ENCODE measurements around the gene OPN1MW2. TPM values are rescaled to one million over a fixed set of nuclear protein-coding genes. Genes with fewer than 3 reads are reported as not detected.
"Not testable (repeated sequence)": the region's sequence is repeated elsewhere in the genome, so short reads cannot be mapped to it uniquely, and the experiment has no call there.

The OPN1MW2 gene
- total RNA-seq, result not detected

DNA sequence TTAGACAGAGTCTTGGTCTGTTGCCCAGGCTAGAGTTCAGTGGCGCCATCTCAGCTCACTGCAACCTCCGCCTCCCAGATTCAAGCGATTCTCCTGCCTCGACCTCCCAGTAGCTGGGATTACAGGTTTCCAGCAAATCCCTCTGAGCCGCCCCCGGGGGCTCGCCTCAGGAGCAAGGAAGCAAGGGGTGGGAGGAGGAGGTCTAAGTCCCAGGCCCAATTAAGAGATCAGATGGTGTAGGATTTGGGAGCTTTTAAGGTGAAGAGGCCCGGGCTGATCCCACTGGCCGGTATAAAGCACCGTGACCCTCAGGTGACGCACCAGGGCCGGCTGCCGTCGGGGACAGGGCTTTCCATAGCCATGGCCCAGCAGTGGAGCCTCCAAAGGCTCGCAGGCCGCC, at the start of gene OPN1MW2:
Gene OPN1MW2 (plus strand): TSS at position 301 of the 400 bp plus-strand sequence. CDS start 60 bp downstream, at position 361.
- not testable (repeated sequence) for ATAC-seq

DNA sequence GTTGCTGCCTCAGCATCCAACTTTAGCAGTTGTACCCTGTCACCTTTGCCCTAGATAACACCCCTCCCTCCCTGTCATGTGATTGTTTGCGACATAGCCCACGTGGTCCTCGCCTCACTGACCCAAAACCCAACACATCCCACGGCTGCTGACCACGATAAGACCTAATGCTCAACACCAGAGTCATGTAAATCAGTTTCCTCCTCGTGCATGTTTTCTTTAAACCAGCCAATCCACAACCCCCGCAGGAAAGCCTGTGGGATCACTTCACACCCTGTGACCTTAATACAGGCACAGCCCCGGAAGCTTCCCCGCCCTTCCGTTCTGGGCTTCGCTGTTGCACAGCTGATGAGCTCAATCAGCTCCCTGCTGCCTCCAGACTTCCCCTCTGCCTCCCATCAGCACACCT, 47.0 kb upstream of the OPN1MW2 start:
- ATAC-seq, result peak; percentile 90

DNA sequence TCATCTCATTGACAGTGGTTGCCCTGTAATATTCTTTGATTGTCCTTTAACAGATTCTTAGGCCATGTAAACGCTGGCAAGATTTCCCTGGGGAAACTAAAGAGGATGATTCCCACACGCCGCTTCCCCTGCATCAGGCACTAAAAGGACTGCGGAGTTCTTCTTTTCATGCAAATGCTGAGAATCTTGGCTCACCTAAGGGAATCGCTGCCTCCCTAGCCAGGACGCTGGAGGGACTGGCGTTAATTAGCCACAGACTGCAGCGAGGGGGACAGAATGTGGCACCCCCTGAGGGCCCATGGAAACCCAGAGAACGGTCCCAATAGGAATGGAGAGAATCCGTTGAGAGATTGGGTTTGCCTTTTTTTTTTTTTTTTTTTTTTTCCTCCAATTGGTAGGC, 45.2 kb upstream of the OPN1MW2 start:
- ATAC-seq, result not testable (repeated sequence)

DNA sequence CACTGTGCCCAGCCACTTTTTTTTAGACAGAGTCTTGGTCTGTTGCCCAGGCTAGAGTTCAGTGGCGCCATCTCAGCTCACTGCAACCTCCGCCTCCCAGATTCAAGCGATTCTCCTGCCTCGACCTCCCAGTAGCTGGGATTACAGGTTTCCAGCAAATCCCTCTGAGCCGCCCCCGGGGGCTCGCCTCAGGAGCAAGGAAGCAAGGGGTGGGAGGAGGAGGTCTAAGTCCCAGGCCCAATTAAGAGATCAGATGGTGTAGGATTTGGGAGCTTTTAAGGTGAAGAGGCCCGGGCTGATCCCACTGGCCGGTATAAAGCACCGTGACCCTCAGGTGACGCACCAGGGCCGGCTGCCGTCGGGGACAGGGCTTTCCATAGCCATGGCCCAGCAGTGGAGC, 37.3 kb upstream of the OPN1MW2 start, which contains the start of gene OPN1MW:
Gene OPN1MW (plus strand): TSS at position 301 of the 400 bp plus-strand sequence. CDS start 82 bp downstream, at position 383.
- ATAC-seq, result not testable (repeated sequence)

DNA sequence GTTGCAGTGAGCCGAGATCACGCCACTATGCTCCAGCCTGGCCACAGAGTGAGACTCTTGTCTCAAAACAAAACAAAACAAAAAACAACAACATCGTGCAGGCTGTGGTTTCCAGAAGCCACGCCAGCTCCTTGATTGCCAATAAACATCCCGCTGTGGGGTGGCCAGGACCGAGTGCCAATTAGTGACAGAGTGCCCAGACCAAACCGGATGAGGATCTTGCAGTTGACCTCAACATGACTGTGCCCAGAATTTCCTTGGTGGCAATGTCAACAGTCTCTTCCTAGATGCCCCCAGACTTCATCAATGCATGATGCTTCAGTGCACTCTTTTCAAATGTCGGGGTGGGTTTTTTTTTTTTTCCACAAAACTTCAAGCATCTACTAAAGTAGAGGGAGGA, 35.8 kb upstream of the OPN1MW2 start:
- ATAC-seq, result not testable (repeated sequence)

DNA sequence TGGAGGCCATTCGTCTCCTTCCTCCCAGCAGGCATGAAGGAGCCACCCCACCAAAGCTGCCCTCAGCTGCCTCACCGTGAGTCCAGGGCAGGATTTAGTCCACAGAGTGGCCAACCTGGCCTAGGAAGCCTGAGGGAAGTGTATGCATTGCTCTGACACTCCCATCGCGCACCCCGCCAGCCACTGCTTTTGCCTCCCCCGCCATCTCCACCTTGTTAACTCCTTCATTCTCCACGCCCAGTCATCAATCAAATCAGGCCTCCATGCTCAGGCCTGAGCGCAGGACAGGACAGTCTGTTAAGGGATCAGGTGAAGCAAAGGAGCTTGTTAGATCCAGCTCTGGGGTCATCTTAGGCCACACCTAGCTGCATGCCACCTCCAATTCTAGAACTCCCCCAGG, 26.7 kb upstream of the OPN1MW2 start:
- not testable (repeated sequence) for ATAC-seq

DNA sequence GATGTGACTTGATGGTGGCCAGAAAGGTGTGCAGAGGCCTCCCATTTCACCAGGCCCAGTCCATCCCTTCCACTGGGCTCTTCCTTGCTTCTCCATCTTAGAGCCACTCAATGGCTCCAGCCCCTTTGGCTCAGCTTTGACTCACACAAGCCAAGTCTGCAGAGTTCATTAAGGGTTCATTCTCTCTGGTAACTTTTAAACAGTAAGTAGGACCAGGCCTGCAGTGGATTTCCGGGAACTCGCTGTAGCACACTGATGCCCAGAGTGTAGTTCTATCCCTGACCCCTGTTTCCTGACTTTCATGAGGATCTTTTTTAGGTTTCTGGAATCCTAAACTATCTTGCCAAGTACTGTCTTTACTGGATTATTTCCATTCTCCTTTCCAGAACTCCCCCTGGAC, 25.2 kb upstream of the OPN1MW2 start:
- not testable (repeated sequence) for ATAC-seq

DNA sequence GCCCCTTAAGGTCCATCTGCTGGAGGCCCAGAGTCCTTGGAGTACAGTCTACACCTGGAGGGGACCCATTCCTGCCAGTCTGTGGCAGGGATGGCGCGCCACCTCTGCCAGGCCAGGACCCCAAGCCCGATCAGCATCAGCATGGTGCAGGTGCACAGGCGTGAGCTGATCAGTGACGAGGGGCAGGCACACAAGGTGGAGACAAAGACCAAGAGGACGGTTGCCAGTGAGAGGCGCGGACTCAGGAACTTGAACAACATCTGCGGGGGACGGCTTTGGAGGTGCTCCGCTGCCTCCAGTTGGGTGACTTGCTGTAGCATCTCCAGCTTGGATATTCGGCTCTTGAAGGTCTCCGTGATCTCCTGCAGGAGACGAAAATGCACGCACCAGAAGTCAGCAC, 23.1 kb upstream of the OPN1MW2 start:
- ATAC-seq, result not testable (repeated sequence)

DNA sequence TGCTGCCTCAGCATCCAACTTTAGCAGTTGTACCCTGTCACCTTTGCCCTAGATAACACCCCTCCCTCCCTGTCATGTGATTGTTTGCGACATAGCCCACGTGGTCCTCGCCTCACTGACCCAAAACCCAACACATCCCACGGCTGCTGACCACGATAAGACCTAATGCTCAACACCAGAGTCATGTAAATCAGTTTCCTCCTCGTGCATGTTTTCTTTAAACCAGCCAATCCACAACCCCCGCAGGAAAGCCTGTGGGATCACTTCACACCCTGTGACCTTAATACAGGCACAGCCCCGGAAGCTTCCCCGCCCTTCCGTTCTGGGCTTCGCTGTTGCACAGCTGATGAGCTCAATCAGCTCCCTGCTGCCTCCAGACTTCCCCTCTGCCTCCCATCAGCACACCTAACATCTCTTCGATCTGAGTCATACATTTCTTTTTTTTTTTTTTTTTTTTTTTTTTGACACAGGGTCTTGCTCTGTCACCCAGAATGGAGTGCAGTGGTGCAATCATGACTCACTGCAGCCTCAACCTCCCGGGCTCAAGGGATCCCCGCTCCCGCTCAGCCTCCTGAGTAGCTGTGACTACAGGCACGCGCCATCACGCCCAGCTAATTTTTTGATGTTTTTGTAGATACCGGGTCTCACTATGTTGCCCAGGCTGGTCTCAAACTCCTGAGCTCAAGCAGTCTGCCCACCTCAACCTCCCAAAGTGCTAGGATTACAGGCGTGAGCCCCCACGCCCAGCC, 9.7 kb upstream of the OPN1MW2 start:
- peak; percentile 87 for ATAC-seq

DNA sequence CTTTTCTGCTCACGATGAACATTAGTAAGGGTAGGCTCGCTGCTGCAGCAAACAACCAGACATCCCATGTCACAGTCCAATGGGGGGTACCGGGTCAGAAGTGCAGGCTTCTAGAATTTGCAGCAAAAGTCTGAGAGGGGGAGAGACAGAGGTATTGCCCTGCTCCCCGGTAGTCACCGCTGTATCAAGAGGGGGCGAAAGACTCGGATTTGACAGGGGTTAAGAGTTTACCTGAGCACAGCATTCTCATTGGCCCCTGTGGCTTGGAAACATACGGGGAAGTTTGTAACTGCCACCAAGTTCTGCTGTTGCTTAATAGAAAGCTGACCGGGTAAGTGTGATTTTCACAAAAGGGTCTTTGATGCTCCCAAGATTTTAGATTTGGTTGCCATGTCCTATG, 8.5 kb upstream of the OPN1MW2 start:
- not testable (repeated sequence) for ATAC-seq

DNA sequence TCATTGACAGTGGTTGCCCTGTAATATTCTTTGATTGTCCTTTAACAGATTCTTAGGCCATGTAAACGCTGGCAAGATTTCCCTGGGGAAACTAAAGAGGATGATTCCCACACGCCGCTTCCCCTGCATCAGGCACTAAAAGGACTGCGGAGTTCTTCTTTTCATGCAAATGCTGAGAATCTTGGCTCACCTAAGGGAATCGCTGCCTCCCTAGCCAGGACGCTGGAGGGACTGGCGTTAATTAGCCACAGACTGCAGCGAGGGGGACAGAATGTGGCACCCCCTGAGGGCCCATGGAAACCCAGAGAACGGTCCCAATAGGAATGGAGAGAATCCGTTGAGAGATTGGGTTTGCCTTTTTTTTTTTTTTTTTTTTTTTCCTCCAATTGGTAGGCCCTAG, 8.1 kb upstream of the OPN1MW2 start:
- not testable (repeated sequence) for ATAC-seq

DNA sequence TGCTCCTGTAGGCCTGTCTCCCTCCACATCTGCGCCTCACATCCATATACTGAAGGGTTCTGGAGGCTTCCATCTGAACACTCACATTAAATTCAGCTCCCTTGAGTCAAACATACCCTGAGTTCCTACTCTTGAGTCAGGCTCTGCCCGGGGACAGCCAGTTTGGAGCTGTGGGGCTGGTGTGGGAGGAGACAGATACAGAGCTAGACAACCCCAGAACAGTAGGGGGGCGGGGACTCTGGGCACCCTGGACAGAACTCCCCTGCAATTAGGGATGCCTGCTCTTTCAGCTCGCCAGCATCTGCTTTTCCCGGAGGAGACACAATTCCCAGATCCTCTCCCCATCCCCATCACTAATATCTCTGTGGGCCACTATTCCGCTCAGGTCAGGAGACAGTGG, 5.7 kb downstream of the OPN1MW2 start:
- ATAC-seq, result not testable (repeated sequence)

DNA sequence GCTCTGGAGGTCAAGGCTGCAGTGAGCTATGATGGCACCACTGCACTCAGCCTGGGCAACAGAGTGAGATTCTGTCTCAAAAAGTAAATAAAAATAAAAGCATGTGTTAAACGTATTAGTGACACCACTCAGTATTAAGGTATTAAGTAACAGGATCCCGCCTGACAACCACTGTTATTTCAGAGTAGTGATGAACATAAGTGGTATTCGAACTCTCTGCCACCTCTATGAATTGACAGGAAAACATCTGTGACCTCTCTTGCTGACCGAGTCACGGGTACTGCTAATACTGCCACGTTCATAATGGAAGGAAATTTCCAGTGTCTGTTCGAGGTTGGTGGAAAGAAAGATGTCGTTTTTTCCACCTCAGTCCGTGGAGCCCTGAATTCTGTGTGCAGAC, 7.2 kb downstream of the OPN1MW2 start:
- ATAC-seq, result not testable (repeated sequence)

DNA sequence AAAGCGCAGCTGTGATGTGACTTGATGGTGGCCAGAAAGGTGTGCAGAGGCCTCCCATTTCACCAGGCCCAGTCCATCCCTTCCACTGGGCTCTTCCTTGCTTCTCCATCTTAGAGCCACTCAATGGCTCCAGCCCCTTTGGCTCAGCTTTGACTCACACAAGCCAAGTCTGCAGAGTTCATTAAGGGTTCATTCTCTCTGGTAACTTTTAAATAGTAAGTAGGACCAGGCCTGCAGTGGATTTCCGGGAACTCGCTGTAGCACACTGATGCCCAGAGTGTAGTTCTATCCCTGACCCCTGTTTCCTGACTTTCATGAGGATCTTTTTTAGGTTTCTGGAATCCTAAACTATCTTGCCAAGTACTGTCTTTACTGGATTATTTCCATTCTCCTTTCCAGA, 11.9 kb downstream of the OPN1MW2 start:
- ATAC-seq, result not testable (repeated sequence)

DNA sequence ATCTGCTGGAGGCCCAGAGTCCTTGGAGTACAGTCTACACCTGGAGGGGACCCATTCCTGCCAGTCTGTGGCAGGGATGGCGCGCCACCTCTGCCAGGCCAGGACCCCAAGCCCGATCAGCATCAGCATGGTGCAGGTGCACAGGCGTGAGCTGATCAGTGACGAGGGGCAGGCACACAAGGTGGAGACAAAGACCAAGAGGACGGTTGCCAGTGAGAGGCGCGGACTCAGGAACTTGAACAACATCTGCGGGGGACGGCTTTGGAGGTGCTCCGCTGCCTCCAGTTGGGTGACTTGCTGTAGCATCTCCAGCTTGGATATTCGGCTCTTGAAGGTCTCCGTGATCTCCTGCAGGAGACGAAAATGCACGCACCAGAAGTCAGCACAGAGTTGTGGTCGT, 14.1 kb downstream of the OPN1MW2 start:
- ATAC-seq, result not testable (repeated sequence)

DNA sequence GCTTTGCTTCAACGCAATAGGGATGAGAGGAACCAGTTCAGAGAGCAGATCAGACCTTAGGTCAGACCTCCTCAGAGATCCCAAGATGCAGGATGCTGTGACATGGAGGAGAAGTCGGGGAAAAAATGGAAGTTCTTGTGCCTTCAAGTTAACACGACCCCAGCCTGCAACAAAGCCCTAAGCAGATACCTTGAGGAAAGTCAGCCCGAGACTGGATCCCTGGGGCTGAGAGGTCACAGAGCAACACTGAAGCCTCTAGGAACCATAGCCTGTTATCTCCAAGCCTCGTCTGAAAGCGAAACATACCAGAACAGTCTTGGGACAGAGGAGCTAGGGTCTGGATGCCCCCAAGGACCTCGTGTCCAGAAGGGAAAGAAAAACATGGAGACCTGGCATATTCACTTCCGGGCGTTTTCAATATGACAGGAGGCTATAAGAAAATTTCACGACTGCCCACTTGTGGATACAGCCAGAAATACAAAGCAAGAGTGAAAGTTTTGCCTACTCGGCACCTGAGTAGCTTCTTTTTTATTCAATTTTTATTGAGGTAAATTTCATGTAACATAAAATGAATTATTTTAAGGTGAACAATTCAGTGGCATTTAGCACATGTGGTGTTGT, 19.5 kb downstream of the OPN1MW2 start:
- not testable (repeated sequence) for ATAC-seq

DNA sequence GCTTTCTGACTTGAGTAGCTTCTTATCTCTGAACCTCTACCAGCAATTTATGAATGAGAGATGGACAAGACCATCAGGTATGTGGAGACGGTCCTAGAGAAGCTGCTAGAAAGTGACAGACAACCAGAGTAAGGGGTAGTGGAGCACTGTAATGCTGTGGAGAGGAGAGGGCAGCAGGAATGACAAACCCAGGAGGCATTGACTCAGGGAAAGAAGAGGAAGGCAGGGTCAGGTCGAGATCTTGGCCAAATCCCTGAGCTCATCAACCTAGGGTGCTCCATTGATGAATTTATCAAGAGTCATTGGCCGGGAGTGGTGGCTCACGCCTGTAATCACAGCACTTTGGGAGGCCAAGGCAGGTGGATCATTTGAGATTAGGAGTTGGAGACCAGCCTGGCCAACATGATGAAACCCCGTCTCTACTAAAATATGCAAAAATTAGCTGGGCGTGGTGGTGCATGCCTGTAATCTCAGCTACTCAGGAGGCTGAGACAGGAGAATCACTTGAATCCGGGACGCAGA, 20.5 kb downstream of the OPN1MW2 start:
- ATAC-seq, result peak; percentile 35

DNA sequence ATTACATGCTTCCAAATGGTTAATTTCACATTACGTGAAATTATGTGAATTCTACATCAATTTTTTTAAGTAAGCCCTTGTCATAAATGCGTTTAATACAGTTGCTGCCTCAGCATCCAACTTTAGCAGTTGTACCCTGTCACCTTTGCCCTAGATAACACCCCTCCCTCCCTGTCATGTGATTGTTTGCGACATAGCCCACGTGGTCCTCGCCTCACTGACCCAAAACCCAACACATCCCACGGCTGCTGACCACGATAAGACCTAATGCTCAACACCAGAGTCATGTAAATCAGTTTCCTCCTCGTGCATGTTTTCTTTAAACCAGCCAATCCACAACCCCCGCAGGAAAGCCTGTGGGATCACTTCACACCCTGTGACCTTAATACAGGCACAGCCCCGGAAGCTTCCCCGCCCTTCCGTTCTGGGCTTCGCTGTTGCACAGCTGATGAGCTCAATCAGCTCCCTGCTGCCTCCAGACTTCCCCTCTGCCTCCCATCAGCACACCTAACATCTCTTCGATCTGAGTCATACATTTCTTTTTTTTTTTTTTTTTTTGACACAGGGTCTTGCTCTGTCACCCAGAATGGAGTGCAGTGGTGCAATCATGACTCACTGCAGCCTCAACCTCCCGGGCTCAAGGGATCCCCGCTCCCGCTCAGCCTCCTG, 28.0 kb downstream of the OPN1MW2 start:
- peak; percentile 95 for ATAC-seq

DNA sequence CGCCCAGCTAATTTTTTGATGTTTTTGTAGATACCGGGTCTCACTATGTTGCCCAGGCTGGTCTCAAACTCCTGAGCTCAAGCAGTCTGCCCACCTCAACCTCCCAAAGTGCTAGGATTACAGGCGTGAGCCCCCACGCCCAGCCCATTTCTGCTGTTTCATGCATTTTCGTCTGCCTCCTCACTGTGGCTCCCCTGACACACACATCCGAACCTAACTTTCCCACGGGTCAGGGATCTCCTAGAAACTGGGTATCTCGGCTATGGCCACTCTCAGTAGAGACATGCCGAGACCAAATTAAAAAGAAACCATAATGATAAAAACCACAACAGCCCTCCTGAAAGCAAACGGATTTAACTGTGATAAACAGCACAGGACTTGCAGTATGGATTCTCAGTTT, 28.5 kb downstream of the OPN1MW2 start:
- not testable (repeated sequence) for ATAC-seq

DNA sequence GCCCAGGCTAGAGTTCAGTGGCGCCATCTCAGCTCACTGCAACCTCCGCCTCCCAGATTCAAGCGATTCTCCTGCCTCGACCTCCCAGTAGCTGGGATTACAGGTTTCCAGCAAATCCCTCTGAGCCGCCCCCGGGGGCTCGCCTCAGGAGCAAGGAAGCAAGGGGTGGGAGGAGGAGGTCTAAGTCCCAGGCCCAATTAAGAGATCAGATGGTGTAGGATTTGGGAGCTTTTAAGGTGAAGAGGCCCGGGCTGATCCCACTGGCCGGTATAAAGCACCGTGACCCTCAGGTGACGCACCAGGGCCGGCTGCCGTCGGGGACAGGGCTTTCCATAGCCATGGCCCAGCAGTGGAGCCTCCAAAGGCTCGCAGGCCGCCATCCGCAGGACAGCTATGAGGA, 37.7 kb downstream of the OPN1MW2 start, which contains the start of gene OPN1MW3:
Gene OPN1MW3 (plus strand): TSS at position 301 of the 400 bp plus-strand sequence. CDS start 38 bp downstream, at position 339.
- not testable (repeated sequence) for ATAC-seq

DNA sequence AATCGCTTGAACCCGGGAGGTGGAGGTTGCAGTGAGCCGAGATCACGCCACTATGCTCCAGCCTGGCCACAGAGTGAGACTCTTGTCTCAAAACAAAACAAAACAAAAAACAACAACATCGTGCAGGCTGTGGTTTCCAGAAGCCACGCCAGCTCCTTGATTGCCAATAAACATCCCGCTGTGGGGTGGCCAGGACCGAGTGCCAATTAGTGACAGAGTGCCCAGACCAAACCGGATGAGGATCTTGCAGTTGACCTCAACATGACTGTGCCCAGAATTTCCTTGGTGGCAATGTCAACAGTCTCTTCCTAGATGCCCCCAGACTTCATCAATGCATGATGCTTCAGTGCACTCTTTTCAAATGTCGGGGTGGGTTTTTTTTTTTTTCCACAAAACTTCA, 39.2 kb downstream of the OPN1MW2 start:
- not testable (repeated sequence) for ATAC-seq

DNA sequence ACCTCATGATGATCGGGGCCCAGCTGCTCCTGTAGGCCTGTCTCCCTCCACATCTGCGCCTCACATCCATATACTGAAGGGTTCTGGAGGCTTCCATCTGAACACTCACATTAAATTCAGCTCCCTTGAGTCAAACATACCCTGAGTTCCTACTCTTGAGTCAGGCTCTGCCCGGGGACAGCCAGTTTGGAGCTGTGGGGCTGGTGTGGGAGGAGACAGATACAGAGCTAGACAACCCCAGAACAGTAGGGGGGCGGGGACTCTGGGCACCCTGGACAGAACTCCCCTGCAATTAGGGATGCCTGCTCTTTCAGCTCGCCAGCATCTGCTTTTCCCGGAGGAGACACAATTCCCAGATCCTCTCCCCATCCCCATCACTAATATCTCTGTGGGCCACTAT, 43.5 kb downstream of the OPN1MW2 start:
- ATAC-seq, result not testable (repeated sequence)

DNA sequence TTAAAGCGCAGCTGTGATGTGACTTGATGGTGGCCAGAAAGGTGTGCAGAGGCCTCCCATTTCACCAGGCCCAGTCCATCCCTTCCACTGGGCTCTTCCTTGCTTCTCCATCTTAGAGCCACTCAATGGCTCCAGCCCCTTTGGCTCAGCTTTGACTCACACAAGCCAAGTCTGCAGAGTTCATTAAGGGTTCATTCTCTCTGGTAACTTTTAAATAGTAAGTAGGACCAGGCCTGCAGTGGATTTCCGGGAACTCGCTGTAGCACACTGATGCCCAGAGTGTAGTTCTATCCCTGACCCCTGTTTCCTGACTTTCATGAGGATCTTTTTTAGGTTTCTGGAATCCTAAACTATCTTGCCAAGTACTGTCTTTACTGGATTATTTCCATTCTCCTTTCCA, 49.7 kb downstream of the OPN1MW2 start:
- not testable (repeated sequence) for ATAC-seq

Data from esophagus mucosa (tissue), 1 donor.